Testis (tissue), 2 donors: Measurements from ENCODE around the gene SNTB2.

Source experiments
- CTCF ChIP-seq, 3 experiments: fragments of 450-650 bp in 2 of 3; fragments of 200-600 bp in 1 of 3; sonication (generic) in 1 of 3; IDR thresholded peaks; one replicate each; pipeline ENCODE4 v1.5.1; 2016 to 2019; ENCODE audit warnings: antibody characterized with exemption in 3 of 3, mild to moderate bottlenecking in 2 of 3, moderate library complexity in 1 of 3
- POLR2A ChIP-seq: fragments of 450-650 bp; IDR thresholded peaks from one replicate; pipeline ENCODE4 v1.6.1; 2017; ENCODE audit warnings: antibody characterized with exemption, mild to moderate bottlenecking, moderate library complexity

GRCh38 chr16:69316595-69317034, 129.7 kb downstream of the SNTB2 start:
- TF ChIP-seq CTCF (IDR thresholded peaks at IDR 0.05) (no peak), POLR2A (no peak)
